ENCODE data around the gene FSIP1. TPM values are rescaled to one million over a fixed set of nuclear protein-coding genes. Genes with fewer than 3 reads are reported as not detected.

Gene FSIP1
- polyA plus RNA-seq, 4 donors = 1.8 to 2.8 (median 2.0) TPM

- no peak for DNase-seq (ENCODE audit: low read depth in 4 of 4, low spot score in 3 of 4)
Measured at GRCh38 chr15:39586387-39587095, 196.1 kb downstream of the FSIP1 start.

GRCh38 chr15:39585871-39586301, 196.8 kb downstream of the FSIP1 start:
- no peak for DNase-seq (ENCODE audit: low read depth in 4 of 4, low spot score in 3 of 4)

- DNase-seq (ENCODE audit: low read depth in 4 of 4, low spot score in 3 of 4) = no peak
Measured at GRCh38 chr15:39585389-39585841, 197.2 kb downstream of the FSIP1 start.

GRCh38 chr15:39584662-39585388, 197.8 kb downstream of the FSIP1 start:
- no peak for DNase-seq (ENCODE audit: low read depth in 4 of 4, low spot score in 3 of 4)

- no peak for DNase-seq (ENCODE audit: low read depth in 4 of 4, low spot score in 3 of 4)
Measured at GRCh38 chr15:39584266-39584659, 198.4 kb downstream of the FSIP1 start.

GRCh38 chr15:39583596-39584265, 198.9 kb downstream of the FSIP1 start:
- DNase-seq (ENCODE audit: low read depth in 4 of 4, low spot score in 3 of 4) = no peak

GRCh38 chr15:39582977-39583595, 199.6 kb downstream of the FSIP1 start:
- DNase-seq (ENCODE audit: low read depth in 4 of 4, low spot score in 3 of 4) = no peak

GRCh38 chr15:39582286-39582976, 200.2 kb downstream of the FSIP1 start:
- DNase-seq (ENCODE audit: low read depth in 4 of 4, low spot score in 3 of 4) = no peak

- peak in 1 of 4 donors; percentile 36 for DNase-seq (ENCODE audit: low read depth in 4 of 4, low spot score in 3 of 4)
Measured at GRCh38 chr15:39581793-39582285, 200.8 kb downstream of the FSIP1 start.

GRCh38 chr15:39581242-39581792, 201.3 kb downstream of the FSIP1 start:
- DNase-seq (ENCODE audit: low read depth in 4 of 4, low spot score in 3 of 4) = no peak

GRCh38 chr15:39580485-39581241, 202.0 kb downstream of the FSIP1 start, which contains the start of gene THBS1:
Gene THBS1, plus strand, starts transcription at chr15:39581079. Its CDS starts 779 bp downstream, at chr15:39581858.
- peak; percentile 78 to 87 (median 80) for DNase-seq (ENCODE audit: low read depth in 4 of 4, low spot score in 3 of 4)

GRCh38 chr15:39580117-39580484, 202.5 kb downstream of the FSIP1 start:
- DNase-seq (ENCODE audit: low read depth in 4 of 4, low spot score in 3 of 4) = peak; percentile 87 to 92 (median 89)

GRCh38 chr15:39579487-39580116, 203.0 kb downstream of the FSIP1 start:
- peak; percentile 49 to 58 (median 53) for DNase-seq (ENCODE audit: low read depth in 4 of 4, low spot score in 3 of 4)

- DNase-seq (ENCODE audit: low read depth in 4 of 4, low spot score in 3 of 4) = no peak
Measured at GRCh38 chr15:39578851-39579486, 203.7 kb downstream of the FSIP1 start.

GRCh38 chr15:39575180-39575579, 207.5 kb downstream of the FSIP1 start:
- no peak for DNase-seq (ENCODE audit: low read depth in 4 of 4, low spot score in 3 of 4)

- DNase-seq (ENCODE audit: low read depth in 4 of 4, low spot score in 3 of 4) = no peak
Measured at GRCh38 chr15:39574427-39574826, 208.2 kb downstream of the FSIP1 start.

- DNase-seq (ENCODE audit: low read depth in 4 of 4, low spot score in 3 of 4) = no peak
Measured at GRCh38 chr15:39573844-39574243, 208.8 kb downstream of the FSIP1 start.

GRCh38 chr15:39573287-39573686, 209.4 kb downstream of the FSIP1 start:
- DNase-seq (ENCODE audit: low read depth in 4 of 4, low spot score in 3 of 4) = no peak

Data from right renal pelvis (tissue), 4 donors.